ENCODE results near the gene PTGDS. TPM values are rescaled to one million over a fixed set of nuclear protein-coding genes. Genes with fewer than 3 reads are reported as not detected.

PTGDS gene
- total and polyA plus RNA-seq, 10 of the 15 experiments (the other 5 are each of a cell fraction or from before 2014, with no cell fraction given): not detected

GRCh38 chr9:137029058-137029936 is 52.0 kb downstream of the PTGDS start (continued):
- no peak for TF ChIP-seq REST (IDR thresholded peaks at IDR 0.05; ENCODE audit: low read depth, low read length)
- no peak for TF ChIP-seq ZBTB11 (CRISPR knock-in tag; IDR thresholded peaks at IDR 0.05)
- 0 out of 2 replicates have a peak, but pooled peaks have one; percentile 10 for TF ChIP-seq RUNX3 (IDR thresholded peaks at IDR 0.05; ENCODE audit: low read length)
- TF ChIP-seq TCF12 (IDR thresholded peaks at IDR 0.05; ENCODE audit: low read depth, low read length): 0 out of 2 replicates have a peak, but pooled peaks have one; percentile 18
- 0 out of 2 replicates have a peak, but pooled peaks have one; percentile 26 for TF ChIP-seq MTA2 (IDR thresholded peaks at IDR 0.05; ENCODE audit: low read depth)
- no peak for TF ChIP-seq TAF1 (IDR thresholded peaks at IDR 0.05; ENCODE audit: borderline replicate concordance, low read depth, low read length)
- no peak for TF ChIP-seq ZNF592 (IDR thresholded peaks at IDR 0.05)
- peak; percentile 94 for TF ChIP-seq NR2F1 (conservative IDR thresholded peaks at IDR 0.05)
- TF ChIP-seq SKIL (IDR thresholded peaks at IDR 0.05; ENCODE audit: low read depth, poor library complexity, severe bottlenecking): no peak
- no peak for TF ChIP-seq GABPA (IDR thresholded peaks at IDR 0.05; ENCODE audit: low read depth)
- TF ChIP-seq RAD21 (IDR thresholded peaks at IDR 0.05; ENCODE audit: insufficient read depth, low read depth, low read length): peak; percentile 34; the same call in 1 of the 2 replicates
- TF ChIP-seq PBX3 (IDR thresholded peaks at IDR 0.05; ENCODE audit: insufficient replicate concordance, low read depth, low read length): peak; percentile 29
